NCI-H524 treated with DMSO at 0.1 percent for 48 hours (cell line): ENCODE data around the gene SPANXN5.
"Not testable (repeated sequence)": the region's sequence is repeated elsewhere in the genome, so short reads cannot be mapped to it uniquely, and the experiment has no call there.

Source experiments
- DNase-seq: peaks from one replicate; lab custom pipeline; 2025; lab: John Stamatoyannopoulos, UW

Gene SPANXN5, protein sequence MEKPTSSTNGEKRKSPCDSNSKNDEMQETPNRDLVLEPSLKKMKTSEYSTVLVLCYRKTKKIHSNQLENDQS

DNA sequence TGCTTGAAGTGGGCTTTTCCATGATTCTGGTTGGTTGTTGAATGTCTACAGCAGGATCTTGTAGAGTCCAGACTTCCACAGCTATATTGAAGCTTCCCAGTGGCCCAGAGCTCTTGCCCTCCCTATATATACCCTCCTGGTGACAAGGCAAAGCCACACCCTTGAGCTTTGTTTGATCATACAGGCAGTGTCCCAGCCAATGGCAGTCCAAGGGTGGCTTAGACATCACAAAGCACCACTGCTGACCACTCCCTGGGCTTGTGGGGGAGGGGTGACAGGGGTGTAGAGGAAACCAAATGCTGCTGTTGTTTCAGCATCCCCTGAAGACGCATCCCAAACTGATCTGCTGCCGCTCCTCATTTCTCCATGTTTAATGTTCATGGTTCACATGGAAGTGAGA lies at the start of gene SPANXN5:
SPANXN5 (minus strand) TSS at position 101 of the 400 bp plus-strand sequence; CDS start at position 22, 79 bp downstream.
- not testable (repeated sequence) for DNase-seq

- not testable (repeated sequence) for DNase-seq
Measured at GRCh38 chrX:52843619-52844018, 46.4 kb upstream of the SPANXN5 start.

DNA sequence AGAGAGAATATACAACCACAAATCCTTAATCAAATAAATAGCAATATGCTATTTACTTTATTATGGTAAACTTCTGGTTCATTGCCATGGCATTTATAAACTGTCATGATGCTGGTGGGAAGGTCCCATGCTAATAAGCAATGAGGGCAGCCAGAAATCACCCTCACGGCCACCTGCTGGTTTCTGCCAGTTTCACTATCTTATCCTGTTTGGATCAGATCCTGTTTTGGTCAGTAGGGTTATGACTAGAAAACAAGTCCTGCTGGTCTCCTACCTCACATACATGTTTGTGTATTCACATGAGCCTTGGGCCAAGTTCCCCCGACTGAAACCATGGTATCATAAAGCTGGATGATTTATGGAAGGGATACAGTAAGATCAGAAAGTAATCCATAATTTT lies 41.9 kb upstream of the SPANXN5 start:
- no peak for DNase-seq

DNA sequence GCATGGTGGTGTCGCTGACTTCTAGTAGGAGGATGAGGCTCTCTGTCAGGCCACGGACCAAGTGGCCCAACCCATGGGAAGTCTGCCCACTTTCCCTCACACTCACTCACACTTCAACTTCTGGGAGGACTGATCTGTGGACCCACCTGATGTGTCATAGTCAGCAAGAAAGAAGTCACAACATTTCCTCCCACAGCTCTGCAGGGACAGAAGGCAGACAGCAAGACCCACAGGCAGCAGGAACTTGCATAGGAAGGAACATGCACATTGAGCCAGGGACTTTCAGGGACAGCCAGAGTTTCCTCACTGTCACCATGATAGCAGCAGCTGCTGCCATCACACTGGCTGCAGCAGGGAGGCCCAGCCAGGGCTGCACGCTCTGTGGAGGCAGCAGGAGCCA lies 33.3 kb upstream of the SPANXN5 start:
- no peak for DNase-seq

DNA sequence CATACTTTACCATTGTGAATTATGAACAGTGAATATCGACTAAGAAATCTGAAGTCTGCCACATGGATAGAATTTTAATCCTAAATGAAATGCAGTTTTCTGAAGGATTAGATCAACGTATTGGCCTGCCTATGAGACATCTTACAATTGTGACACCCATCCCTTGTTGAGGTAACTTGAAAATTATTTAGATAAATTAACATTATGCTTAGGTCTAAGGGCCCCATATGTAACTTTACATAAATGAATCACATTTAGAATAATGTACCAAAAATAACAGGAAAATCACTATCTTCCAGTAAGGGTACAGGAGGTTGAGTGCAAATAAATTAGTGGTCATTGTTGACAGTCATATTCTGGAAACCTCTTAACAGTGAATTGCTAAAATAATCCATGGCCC lies 27.4 kb upstream of the SPANXN5 start:
- DNase-seq: no peak

- no peak for DNase-seq
Measured at GRCh38 chrX:52821079-52821760, 24.0 kb upstream of the SPANXN5 start.

DNA sequence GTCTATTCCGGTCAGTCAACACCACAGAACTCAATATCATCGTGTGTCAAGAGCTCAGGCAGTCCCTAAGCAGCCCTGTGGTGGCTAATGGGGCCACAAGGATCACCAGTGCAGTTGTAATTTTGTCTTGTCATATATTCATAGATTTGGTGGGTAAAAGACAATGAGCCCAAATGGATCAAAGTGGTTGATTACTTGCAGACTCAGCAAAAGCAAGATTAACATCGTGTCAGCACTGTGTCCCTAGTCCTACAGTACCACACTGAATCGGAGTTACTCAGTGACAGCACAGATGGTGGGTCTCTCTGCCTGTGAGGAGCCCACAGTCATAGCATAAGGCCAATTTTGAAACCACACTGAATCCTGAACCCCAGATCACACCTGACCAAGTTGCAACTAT lies 22.6 kb upstream of the SPANXN5 start:
- no peak for DNase-seq

DNA sequence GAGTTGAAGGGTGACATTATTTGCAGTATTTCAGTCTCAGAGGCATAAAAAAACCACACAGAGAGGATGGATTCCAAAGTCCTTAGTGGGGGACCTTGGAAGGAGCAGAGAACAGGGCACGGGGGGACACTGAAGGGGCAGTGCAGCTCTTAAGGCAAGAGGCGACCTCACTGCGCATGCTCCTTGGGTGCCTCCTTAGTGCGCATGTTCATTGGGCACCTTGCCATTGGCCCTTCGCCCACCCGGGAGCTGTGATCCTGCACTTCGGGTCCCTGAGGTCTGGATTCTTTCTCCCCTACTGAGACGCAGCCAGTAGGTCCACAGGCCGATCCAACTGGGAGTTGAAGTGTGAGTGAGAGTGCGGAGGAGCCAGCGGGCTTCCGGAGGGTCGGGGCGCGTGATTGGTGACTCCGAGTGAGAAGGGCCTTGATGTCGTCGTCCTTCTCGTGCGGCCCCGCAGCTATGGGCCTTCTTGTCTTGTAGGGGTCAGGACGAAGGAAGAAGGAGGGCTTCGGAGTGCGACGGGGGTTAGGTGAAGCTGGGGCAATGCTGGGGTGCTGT lies 13.9 kb upstream of the SPANXN5 start, which contains the start of gene XAGE5:
XAGE5 (plus strand) TSS at position 223 of the 561 bp plus-strand sequence. CDS start 1,280 bp downstream, outside the sequence.
- DNase-seq: no peak

DNA sequence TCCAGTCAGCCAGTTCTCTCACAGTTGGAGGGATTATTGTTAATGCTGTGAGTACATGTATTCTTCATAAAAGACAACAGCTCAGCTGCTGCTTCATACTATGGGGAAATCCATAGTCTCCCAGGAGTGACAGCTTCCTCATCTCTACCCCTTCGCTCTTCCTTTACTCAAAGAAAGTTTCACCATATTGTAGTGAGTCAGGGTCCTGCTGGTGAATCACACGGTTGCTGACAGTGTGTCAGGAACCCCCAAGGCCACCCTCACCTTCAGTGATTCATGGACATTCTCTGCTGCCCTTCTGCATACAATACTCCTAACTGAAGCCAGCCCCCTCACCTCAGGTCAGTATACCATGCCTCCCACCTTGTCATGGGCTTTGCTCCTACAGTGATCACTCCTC lies 7.6 kb upstream of the SPANXN5 start:
- not testable (repeated sequence) for DNase-seq

- not testable (repeated sequence) for DNase-seq
Measured at GRCh38 chrX:52773504-52773903, 23.7 kb downstream of the SPANXN5 start.

DNA sequence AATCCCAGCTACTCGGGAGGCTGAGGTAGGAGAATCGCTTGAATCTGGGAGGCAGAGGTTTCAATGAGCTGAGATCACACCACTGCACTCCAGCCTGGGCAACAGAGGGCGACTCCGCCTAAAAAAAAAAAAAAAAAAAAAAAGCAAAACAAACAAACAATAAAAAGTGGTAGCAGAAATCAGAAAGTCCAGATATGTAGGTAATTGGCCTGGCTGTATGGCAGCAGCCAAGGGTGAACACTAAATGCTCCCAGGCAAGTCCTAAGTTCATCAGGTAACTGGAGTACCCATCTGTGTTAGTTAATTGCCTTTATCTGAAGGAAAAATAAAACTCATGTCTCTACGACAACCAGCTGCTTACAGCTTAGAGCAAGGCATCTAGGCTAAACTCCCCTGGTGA lies 31.2 kb downstream of the SPANXN5 start:
- DNase-seq: not testable (repeated sequence)

DNA sequence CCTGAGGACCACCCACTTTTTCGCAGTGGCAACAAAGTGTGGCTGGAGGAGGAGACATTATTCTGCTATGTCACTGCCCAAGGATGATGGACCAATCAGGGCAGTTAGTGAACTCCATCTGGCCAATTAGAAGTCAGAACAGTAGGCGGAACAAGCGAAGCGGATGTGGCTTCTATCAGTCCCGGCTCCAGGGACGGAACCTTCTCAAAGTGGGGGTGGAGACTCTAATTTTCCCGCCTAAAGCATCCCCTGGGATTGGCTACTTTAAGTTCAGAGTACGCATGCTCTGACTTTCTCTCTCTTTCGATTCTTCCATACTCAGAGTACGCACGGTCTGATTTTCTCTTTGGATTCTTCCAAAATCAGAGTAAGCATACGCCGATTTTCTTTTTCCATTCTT lies 46.3 kb downstream of the SPANXN5 start, which contains the start of gene SSX2B:
SSX2B (plus strand) TSS at position 301 of the 400 bp plus-strand sequence. CDS start 1,429 bp downstream, outside the sequence.
- DNase-seq: not testable (repeated sequence)
